ENCODE measurements around the gene CFAP20.

DNA sequence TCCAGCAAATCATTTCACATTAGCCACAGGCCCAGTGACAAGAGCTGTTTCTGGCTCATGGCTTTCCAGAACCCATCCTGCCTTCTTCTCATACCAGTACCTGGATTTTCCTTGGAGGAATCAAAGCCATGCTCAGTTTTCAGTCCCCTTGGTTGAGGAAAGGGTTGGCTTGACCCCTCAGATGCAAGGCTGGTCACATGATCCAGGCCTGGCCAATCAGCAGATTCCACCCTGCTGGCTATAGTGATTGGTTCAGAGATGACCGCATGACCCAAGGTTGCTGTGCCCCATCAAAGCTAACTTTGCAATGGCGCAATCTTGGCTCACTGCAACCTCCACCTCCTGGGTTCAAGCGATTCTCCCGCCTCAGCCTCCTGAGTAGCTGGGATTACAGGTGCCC is 58.6 kb downstream of the CFAP20 start:
- TF ChIP-seq CTCF (conservative IDR thresholded peaks at IDR 0.05) (no peak), EZH2 (IDR thresholded peaks at IDR 0.05; ENCODE audit: low read depth) (no peak)

Data from PC-9 (cell line).